ENCODE measurements around the gene RPL36.
A peak's percentile ranks its signal among the peaks of the same experiment; 100 is the strongest.

Gene RPL36

GRCh38 chr19:5690125-5690954, at the start of gene RPL36:
RPL36 (plus strand) TSS chr19:5690295; CDS start chr19:5690508, 213 bp downstream.
- DNase-seq (ENCODE audit: low read depth) = peak; percentile 94
- TF ChIP-seq CTCF (conservative IDR thresholded peaks at IDR 0.05; ENCODE audit: control insufficient read depth, insufficient read depth, low read depth, low read length) = peak; percentile 86
- peak within 1 kb of the TSS; percentile 97 for H3K4me3 ChIP-seq (ENCODE audit: control insufficient read depth, low read depth, low read length)

- H3K4me3 ChIP-seq (ENCODE audit: control insufficient read depth, low read depth, low read length) = no peak overlapping the region
- no peak for DNase-seq (ENCODE audit: low read depth)
- no peak for TF ChIP-seq CTCF (conservative IDR thresholded peaks at IDR 0.05; ENCODE audit: control insufficient read depth, insufficient read depth, low read depth, low read length)
These were observed 48.9 kb upstream of the RPL36 start for GRCh38 chr19:5641171-5641570.

- no peak for DNase-seq (ENCODE audit: low read depth)
- no peak overlapping the region for H3K4me3 ChIP-seq (ENCODE audit: control insufficient read depth, low read depth, low read length)
- no peak for TF ChIP-seq CTCF (conservative IDR thresholded peaks at IDR 0.05; ENCODE audit: control insufficient read depth, insufficient read depth, low read depth, low read length)
These were observed 47.9 kb upstream of the RPL36 start for GRCh38 chr19:5642204-5642603.

GRCh38 chr19:5643060-5643459, 47.0 kb upstream of the RPL36 start:
- DNase-seq (ENCODE audit: low read depth) = no peak
- no peak overlapping the region for H3K4me3 ChIP-seq (ENCODE audit: control insufficient read depth, low read depth, low read length)
- TF ChIP-seq CTCF (conservative IDR thresholded peaks at IDR 0.05; ENCODE audit: control insufficient read depth, insufficient read depth, low read depth, low read length) = no peak

- no peak for TF ChIP-seq CTCF (conservative IDR thresholded peaks at IDR 0.05; ENCODE audit: control insufficient read depth, insufficient read depth, low read depth, low read length)
- no peak overlapping the region for H3K4me3 ChIP-seq (ENCODE audit: control insufficient read depth, low read depth, low read length)
- DNase-seq (ENCODE audit: low read depth) = peak; percentile 36
These were observed 46.1 kb upstream of the RPL36 start for GRCh38 chr19:5644037-5644436.

GRCh38 chr19:5645409-5645808, 44.7 kb upstream of the RPL36 start:
- H3K4me3 ChIP-seq (ENCODE audit: control insufficient read depth, low read depth, low read length) = no peak overlapping the region
- no peak for TF ChIP-seq CTCF (conservative IDR thresholded peaks at IDR 0.05; ENCODE audit: control insufficient read depth, insufficient read depth, low read depth, low read length)
- no peak for DNase-seq (ENCODE audit: low read depth)
